NCI-H2029 treated with DMSO at 0.1 percent for 48 hours (cell line): ENCODE results near the gene GSTT2.
"Not testable (repeated sequence)": the region's sequence is repeated elsewhere in the genome, so short reads cannot be mapped to it uniquely, and the experiment has no call there.

Experiments used
- DNase-seq: peaks from one replicate; lab custom pipeline; 2025; lab: John Stamatoyannopoulos, UW

Gene GSTT2

DNA sequence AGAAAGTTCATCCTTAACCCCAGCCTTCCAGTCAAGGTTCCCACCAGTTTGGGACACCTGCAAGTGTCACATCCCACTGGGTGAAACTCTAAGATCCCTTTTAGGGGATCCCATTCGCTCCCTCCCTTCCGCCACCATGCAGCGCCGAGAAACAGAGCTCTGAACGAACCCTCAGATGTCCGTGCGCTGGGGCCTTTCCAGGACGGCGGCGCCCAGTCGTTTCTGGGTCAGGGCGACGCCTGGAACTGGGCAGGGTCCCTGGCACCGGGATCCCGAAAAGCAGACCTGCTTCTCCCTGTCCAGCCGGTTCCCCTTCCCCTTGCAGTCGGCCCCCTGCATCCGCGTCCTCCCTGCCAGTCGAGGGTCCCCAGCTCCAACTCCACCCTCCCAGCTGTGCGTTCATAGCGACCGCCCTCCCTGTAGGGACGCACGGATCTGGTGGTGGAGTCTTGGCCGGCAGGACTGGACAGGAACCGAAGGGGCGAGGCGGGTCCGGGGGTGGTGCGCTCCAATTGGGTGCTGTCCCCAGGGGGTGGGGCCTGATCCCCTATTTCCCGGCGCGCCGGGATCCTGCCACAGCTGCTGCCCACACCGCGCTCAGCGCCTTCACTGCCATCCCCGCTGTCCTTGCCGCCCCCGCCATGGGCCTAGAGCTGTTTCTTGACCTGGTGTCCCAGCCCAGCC, at the start of gene GSTT2:
TSS of gene GSTT2 (plus strand) at position 578 of the 684 bp plus-strand sequence.
- not testable (repeated sequence) for DNase-seq

DNA sequence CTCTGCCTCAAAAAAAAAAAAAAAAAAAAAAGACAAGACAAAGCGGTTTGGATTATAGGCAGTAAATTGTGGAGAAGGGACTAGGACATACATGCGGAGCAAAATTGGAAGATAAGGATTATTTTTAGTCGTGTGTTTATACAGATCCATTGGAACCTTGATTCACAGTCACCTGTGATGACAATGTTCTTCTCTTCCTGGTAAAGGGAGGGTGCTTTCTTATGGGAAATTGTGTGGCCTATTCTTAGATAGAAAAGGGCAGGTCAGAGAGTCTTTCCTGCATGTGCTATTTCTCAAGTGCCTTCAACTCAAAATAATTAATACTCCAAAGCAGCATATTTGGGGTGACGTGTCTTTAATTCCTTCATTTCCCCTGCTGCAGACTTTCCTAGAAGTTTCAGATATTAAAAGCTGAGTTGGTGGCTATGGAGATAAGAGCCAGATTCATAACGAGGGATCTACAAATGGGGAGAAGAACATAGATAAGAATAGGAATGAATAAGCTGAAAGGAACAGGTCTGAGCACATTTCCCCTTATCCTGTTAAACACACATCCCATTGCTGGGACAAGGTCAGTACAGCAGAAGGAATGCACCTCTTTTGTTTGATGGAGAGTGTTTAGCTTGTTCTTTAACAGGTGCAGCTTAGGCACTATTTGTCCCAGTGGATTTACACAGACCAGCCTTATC, 41.5 kb upstream of the GSTT2 start:
- no peak for DNase-seq

DNA sequence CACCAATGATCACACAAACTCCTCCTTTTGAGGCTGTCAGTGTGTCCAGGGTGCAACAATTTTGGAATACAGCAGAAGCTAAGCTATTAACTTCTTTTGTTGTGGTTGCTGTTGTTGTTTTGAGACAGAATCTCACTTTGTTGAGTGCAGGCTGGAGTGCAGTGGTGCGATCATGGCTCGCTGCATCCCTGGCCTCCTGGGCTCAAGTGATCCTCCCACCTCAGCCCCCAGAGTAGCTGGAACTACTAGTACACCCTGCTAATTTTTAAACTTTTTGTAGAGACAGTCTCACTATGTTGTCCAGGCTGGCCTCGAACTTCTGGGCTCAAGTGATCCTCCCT, 40.9 kb upstream of the GSTT2 start:
- no peak for DNase-seq

DNA sequence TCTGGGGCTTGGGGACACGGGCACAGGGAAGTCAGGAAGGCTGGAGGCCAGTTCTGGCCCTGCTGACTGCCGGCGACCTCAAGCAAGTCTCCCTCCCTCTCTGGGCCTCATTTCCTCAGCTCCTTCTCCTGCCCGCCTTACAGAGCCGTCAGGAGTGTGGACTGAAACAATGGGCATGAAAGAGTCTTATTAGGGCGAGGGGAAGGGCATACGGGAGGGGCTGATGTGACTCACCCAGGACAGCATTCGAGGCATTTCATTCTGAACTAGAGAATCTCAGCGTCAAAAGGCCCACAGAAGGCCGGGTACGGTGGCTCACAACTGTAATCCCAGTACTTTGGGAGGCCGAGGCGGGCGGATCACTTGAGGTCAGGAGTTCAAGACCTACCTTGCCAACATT, 39.8 kb upstream of the GSTT2 start:
- not testable (repeated sequence) for DNase-seq

DNA sequence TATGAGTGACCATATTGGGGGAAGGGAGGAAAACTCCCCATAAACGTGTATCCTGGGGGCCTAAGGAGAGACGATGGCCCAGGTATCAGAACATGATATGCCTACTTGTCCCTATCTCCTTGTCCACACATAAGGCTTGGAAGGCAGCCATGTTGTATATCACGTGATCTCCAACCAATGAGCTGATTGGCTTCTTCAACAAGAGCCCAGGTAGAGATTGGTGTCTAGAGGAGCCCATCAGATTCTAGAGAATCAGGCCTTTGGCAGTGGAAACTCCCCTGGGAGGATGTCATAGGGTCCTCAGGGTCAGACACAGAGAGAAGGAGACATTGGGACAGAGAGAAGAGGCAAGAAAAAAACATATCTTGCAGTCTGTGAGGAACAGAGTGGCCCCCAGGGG, 32.5 kb upstream of the GSTT2 start:
- DNase-seq, result not testable (repeated sequence)

DNA sequence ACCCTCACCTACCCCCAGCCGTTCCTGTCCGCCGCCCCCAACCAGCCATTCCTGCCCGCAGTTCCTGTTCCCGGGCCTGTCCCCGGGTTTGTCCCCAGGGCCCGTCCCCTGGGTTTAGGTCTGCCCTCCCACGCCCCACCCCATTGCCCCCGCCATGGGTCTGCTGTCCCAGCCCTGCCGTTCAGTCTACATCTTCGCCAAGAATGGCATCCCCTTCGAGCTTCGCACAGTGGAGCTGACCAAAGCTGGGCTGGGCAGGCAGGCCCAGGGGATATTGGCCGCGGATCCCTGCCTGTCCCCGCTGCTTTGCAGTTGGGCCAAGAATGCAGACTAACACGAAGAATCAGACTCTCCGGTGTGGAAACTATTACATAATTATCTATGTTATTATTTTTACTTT, 30.2 kb upstream of the GSTT2 start:
- not testable (repeated sequence) for DNase-seq

DNA sequence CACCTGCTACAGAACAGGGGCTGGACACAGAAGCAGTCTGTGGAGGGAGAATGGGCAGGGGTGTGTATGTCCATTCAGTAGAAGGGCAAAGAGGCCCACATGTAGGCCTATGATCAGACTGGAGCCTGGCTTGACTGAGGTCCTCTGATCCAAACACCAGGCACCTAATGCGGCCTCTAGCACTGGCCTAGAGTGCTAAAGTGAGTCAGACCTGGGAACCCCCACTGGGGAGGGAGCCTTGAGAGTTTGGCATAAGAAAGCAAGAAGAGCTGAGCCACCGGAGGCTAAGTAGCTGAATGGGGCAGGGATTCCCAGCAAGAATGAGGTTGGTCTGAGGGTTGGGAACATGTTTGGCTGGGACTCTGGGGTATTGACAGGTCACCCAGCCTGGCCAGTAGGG, 28.6 kb upstream of the GSTT2 start:
- DNase-seq, result not testable (repeated sequence)

DNA sequence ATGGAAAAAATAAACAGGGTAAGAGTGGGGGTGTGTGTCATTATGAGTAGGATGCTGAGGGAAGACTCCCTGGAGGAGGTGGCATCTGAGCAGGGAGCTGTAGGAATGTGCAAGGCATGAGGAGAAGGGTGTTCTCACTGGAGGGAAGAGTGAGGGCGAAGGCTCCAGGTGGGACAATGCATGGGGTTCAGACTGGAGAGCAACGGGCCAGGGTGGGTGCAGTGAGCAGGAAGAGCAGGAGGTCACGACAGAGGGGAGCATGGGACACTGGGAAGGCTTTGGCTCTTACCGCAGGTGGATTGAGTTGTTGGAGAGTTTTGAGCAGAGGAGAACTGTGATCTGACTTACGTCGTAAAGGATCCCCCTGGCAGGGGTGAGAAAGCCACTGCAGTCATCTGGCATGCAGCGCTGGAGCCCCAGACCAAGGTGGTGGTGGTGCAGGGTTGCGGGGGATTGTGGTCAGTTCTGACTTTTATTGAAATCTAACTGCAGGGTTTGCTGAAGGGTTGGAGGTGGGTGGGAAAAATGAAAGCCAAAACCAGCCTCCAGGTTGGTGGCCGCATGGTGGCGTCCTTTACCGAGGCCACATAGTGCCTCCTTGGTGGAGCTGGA, 27.0 kb upstream of the GSTT2 start:
- not testable (repeated sequence) for DNase-seq

DNA sequence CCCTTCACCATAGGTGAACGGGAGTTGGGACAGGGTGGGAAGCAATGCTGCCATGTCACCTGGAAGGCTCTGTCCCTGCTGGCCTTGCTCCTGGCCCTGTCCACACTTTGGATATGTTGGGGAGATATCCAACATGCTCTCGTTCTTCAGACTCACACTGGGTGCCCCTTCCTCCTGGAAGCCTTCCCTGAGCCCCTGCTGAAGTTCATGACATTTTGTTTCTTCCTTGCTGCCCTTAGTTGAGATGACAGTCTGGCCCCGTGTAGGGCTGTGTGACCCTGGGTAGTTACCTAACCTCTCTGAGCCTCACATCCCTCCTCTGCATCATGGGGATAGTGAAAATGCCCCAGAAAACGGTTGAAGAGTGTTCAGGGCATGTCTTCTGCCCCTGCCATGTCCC, 26.4 kb upstream of the GSTT2 start:
- not testable (repeated sequence) for DNase-seq

DNA sequence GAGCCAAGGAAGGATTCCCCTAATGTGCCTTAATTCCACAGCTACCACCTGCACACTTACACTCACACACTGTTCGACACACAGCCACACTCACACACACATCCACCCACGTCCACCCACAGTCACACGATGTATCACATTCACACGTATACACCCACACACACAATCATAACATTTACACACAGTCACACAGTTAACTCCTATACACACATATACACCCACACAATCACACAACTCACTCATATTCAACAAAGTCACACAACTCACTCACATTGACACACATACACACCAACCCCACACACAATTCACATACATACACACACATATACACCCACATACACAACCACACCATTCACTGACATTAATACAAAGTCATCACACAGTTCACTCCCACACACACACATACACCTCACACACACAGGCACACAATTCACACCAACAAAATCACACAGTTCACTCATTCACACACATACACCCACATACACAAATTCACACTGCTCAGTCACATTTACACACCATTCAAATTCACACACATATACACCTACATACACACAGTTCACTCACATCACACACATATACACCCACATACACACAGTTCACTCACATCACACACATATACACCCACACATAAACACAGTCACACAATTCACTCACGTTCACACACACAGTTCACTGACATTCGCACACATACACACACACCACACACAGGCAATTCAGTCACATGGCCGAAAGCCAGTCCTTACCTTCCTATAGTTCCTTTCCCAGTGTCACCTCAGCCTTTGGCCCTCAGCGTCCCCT, 25.5 kb upstream of the GSTT2 start:
- not testable (repeated sequence) for DNase-seq

DNA sequence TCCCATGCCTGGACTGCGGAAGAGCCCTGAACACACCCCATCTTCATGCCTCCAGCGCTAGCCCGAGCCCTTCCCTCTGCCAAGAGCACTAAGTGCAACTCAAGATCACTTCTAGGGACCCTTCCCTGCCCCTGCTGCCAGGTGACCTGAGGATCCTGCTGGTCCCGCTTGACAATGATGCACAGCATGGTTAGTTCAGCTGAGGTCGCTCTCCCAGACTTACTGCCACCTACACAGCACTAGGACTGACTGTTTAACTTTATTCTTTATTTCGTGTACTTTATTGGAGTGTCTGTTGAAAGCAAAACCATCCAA, 25.0 kb upstream of the GSTT2 start:
- not testable (repeated sequence) for DNase-seq

DNA sequence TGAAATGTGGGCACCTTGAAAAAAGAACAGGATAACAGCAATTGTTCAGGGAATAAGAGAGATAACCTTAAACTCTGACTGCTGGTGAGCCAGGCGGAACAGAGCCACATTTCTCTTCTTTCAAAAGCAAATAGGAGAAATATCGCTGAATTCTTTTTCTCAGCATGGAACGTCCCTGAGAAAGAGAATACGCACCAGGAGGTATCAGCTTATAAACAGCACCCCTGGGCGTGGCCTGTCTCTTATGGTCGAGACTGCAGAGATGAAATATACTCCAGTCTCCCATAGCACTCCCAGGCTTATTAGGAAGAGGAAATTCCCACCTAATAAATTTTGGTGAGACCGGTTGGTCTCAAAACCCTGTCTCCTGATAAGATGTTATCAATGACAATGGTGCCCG, 24.0 kb upstream of the GSTT2 start:
- not testable (repeated sequence) for DNase-seq

DNA sequence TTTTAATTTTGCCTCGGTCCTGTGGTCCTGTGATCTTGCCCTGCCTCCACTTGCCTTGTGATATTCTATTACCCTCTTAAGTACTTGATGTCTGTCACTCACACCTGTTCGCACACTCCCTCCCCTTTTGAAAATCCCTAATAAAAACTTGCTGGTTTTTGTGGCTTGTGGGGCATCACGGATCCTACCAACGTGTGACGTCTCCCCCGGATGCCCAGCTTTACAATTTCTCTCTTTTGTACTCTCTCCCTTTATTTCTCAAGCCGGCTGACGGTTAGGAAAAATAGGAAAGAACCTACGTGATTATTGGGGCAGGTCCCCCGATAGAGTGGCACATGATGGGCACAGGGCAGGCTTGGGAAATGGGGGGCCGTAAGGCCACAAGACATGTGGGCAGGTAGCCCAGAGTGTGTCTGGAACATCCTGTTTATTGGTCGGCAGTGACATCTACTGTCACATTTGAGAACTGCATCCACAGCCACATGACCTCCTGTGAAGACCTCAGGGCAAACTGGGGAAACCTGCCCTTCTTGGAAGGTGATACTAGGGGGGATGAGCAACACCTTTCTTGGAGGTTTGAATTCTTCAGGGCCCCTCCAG, 23.5 kb upstream of the GSTT2 start:
- not testable (repeated sequence) for DNase-seq

DNA sequence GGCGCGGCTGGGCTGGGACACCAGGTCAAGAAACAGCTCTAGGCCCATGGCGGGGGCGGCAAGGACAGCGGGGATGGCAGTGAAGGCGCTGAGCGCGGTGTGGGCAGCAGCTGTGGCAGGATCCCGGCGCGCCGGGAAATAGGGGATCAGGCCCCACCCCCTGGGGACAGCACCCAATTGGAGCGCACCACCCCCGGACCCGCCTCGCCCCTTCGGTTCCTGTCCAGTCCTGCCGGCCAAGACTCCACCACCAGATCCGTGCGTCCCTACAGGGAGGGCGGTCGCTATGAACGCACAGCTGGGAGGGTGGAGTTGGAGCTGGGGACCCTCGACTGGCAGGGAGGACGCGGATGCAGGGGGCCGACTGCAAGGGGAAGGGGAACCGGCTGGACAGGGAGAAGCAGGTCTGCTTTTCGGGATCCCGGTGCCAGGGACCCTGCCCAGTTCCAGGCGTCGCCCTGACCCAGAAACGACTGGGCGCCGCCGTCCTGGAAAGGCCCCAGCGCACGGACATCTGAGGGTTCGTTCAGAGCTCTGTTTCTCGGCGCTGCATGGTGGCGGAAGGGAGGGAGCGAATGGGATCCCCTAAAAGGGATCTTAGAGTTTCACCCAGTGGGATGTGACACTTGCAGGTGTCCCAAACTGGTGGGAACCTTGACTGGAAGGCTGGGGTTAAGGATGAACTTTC, 18.7 kb upstream of the GSTT2 start, which contains the start of gene GSTT2B:
TSS of gene GSTT2B (minus strand) at position 112 of the 688 bp plus-strand sequence. CDS start at position 48, 64 bp downstream.
- DNase-seq, result not testable (repeated sequence)

DNA sequence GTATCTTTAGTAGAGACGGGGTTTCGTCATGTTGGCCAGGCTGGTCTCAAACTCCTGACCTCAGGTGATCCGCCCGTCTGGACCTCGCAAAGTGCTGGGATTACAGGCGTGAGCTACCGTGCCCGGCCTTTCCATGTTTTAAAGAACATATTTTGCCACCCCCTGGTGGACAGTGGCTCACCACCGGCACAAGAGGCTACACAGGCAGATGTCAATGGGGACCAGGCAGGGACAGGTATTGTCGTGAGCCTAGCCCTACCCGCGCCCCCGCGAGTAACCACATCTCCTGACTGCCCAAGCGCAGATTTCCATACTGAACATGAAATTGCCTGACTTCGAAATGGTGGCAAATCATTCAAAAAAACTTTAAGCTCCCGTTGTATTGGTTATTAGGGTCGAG, 13.8 kb upstream of the GSTT2 start:
- not testable (repeated sequence) for DNase-seq

DNA sequence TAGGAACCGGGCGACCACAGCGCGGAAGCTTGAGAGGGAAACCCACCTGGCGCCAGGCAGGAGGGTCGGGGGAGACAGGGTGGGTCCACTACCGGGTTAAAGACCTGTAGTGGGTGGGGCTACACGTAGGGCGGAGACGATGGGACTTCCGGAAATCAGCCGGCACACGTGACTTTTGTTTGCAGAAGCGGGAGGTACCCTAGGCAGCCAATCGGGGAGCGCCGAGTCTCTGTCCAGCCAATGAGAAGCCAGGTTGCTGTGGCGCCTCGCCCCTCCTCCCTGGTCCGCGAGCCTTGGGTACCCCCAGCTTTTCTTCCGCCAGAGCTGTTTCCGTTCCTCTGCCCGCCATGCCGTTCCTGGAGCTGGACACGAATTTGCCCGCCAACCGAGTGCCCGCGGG, 13.4 kb upstream of the GSTT2 start, which contains the start of gene DDTL:
TSS of gene DDTL (plus strand) at position 321 of the 400 bp plus-strand sequence. CDS start at position 348, 27 bp downstream.
- DNase-seq, result not testable (repeated sequence)

DNA sequence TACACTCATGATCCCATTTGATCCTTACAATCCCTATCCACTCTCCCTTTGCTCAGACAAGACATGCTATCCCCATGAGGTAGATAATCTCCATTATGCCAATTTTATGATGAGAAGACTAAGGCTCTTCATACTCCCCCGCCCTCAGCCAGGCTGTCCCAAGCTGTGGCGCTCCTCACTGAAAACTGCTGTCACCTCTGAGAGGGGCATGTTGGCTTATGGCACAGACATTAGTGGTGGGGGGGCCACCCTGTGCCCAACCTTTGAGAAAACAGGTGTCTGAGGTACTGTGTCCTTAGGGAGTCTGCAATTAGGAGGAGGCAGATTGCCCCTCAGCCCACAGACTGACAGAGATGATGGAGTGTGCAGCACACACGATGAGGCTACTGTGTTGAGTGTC, 10.9 kb upstream of the GSTT2 start:
- no peak for DNase-seq

DNA sequence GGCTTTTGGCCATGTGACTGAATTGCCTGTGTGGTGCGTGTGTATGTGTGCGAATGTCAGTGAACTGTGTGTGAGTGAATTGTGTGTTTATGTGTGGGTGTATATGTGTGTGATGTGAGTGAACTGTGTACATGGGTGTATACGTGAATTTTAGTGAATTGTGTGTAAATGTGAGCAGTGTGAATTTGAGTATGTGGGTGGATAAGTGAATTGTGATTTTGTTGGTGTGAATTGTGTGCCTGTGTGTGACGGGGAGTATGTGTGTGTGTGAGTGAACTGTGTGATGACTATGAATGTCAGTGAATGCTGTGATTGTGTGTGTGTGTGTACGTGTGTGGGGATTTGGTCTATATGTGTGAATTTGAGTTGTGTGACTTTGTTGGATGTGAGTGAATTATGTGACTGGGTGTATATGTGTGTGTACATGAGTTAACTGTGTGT, 9.7 kb upstream of the GSTT2 start:
- DNase-seq, result no peak

DNA sequence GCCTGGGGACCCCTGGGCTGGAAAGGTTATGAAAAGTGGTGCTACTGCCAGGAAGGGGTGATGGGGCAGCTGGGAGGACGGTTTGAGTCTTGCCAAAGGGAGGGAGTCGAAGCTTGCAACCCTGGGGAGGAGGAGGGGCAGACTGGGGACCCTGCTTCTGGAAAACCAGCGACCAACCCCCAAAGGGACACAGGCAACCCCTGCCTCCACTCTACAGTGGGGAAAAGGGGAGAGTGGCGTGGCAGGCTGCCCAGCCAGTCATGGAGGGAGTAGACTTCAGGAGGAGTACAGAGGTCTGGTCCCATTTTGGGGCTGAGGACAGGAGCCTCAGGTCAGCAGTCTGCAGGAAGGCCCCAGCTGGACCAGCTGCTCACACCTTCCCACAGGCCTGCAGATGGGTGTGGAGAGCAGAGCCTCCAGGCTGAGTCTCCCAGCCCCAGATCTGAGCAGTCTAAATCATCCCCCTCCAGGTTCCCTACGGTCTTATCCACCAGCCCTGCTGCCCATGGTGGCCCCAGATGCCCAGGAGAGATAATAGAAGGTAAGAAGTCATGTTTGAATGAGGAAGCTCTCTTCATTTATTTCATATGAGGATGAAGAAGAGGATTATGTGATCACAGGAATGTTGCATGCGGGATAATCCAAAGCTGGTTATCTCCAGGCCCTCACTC, 9.0 kb upstream of the GSTT2 start:
- no peak for DNase-seq

DNA sequence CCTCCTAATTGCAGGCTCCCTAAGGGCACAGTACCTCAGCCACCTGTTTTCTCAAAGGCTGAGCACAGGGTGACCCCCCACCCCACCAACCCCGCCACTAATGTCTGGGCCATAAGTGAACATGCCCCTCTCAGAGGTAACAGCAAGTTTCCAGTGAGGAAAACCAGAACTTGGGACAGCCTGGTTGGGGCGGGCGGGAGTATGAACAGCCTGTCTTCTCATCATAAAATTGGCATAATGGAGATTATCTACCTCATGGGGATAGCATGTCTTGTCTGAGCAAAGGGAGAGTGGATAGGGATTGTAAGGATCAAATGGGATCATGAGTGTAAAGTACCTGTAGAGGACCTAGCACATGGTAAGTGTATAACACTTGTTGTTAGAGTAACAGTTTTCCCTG, 8.0 kb upstream of the GSTT2 start:
- DNase-seq, result not testable (repeated sequence)

DNA sequence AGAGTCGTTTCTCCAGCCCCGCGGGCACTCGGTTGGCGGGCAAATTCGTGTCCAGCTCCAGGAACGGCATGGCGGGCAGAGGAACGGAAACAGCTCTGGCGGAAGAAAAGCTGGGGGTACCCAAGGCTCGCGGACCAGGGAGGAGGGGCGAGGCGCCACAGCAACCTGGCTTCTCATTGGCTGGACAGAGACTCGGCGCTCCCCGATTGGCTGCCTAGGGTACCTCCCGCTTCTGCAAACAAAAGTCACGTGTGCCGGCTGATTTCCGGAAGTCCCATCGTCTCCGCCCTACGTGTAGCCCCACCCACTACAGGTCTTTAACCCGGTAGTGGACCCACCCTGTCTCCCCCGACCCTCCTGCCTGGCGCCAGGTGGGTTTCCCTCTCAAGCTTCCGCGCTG, 5.6 kb upstream of the GSTT2 start, which contains the start of gene DDT:
TSS of gene DDT (minus strand) at position 97 of the 400 bp plus-strand sequence. CDS start at position 70, 27 bp downstream.
- DNase-seq, result not testable (repeated sequence)
